Activated naive CD8-positive, alpha-beta T cell (primary cell): ENCODE results near the gene RRAGC.
"Not testable (repeated sequence)": the region's sequence is repeated elsewhere in the genome, so short reads cannot be mapped to it uniquely, and the experiment has no call there.

ENCODE experiments used
- H3K27ac Mint-ChIP-seq: one replicate; pipeline ENCODE4 v1.8.0; 2021; ENCODE audit warnings: mixed read lengths
- H3K27me3 Mint-ChIP-seq: one replicate; pipeline ENCODE4 v1.8.0; 2021; ENCODE audit warnings: mixed read lengths
- H3K36me3 Mint-ChIP-seq: one replicate; pipeline ENCODE4 v1.8.0; 2021; ENCODE audit warnings: mixed read lengths
- H3K4me1 Mint-ChIP-seq: one replicate; pipeline ENCODE4 v1.8.0; 2021; ENCODE audit warnings: low read depth, mixed read lengths
- H3K4me3 Mint-ChIP-seq: one replicate; pipeline ENCODE4 v1.8.0; 2021; ENCODE audit warnings: mild to moderate bottlenecking, mixed read lengths
- H3K9me3 Mint-ChIP-seq: one replicate; pipeline ENCODE4 v1.8.0; 2021; ENCODE audit warnings: low read depth, mixed read lengths

Gene RRAGC

GRCh38 chr1:38815903-38816627, 43.5 kb downstream of the RRAGC start:
- Mint-ChIP-seq H3K27me3 (peaks cover 41% of the 10 kb centered on the region), H3K4me3 (peak overlapping the region; percentile 58), H3K27ac (no peak overlapping the region), H3K9me3 (no peaks in the 10 kb centered on the region), H3K4me1 (peaks cover 14% of the 10 kb centered on the region), H3K36me3 (peaks cover 3% of the 10 kb centered on the region)

- Mint-ChIP-seq H3K27ac (no peak overlapping the region), H3K9me3 (no peaks in the 10 kb centered on the region), H3K4me1 (peaks cover 14% of the 10 kb centered on the region), H3K27me3 (peaks cover 51% of the 10 kb centered on the region), H3K36me3 (peaks cover 3% of the 10 kb centered on the region), H3K4me3 (no peak overlapping the region)
These were observed 44.5 kb downstream of the RRAGC start for GRCh38 chr1:38814984-38815464.

- Mint-ChIP-seq H3K27ac (no peak overlapping the region), H3K4me1 (peaks cover 14% of the 10 kb centered on the region), H3K4me3 (no peak overlapping the region), H3K27me3 (peaks cover 48% of the 10 kb centered on the region), H3K9me3 (no peaks in the 10 kb centered on the region), H3K36me3 (peaks cover 3% of the 10 kb centered on the region)
These were observed 45.1 kb downstream of the RRAGC start for GRCh38 chr1:38814444-38814983.

GRCh38 chr1:38812981-38813380, 46.6 kb downstream of the RRAGC start:
- no peaks in the 10 kb centered on the region for H3K9me3 Mint-ChIP-seq
- no peak overlapping the region for H3K4me3 Mint-ChIP-seq
- H3K36me3 Mint-ChIP-seq, result peaks cover 3% of the 10 kb centered on the region
- H3K27ac Mint-ChIP-seq, result no peak overlapping the region
- H3K27me3 Mint-ChIP-seq, result peaks cover 48% of the 10 kb centered on the region
- H3K4me1 Mint-ChIP-seq, result peaks cover 14% of the 10 kb centered on the region

- H3K36me3 Mint-ChIP-seq, H3K9me3 Mint-ChIP-seq, H3K27ac Mint-ChIP-seq, H3K4me3 Mint-ChIP-seq: not testable (repeated sequence)
- Mint-ChIP-seq H3K4me1 (peaks cover 10% of the 10 kb centered on the region), H3K27me3 (peaks cover 48% of the 10 kb centered on the region)
These were observed 48.1 kb downstream of the RRAGC start for GRCh38 chr1:38811466-38811865.

GRCh38 chr1:38806090-38806489, 53.5 kb downstream of the RRAGC start:
- peaks cover 5% of the 10 kb centered on the region for H3K4me1 Mint-ChIP-seq
- no peak overlapping the region for H3K27ac Mint-ChIP-seq
- no peaks in the 10 kb centered on the region for H3K36me3 Mint-ChIP-seq
- no peak overlapping the region for H3K4me3 Mint-ChIP-seq
- no peaks in the 10 kb centered on the region for H3K9me3 Mint-ChIP-seq
- peaks cover 45% of the 10 kb centered on the region for H3K27me3 Mint-ChIP-seq

- H3K36me3 Mint-ChIP-seq, result no peaks in the 10 kb centered on the region
- no peak overlapping the region for H3K4me3 Mint-ChIP-seq
- no peak overlapping the region for H3K27ac Mint-ChIP-seq
- no peaks in the 10 kb centered on the region for H3K9me3 Mint-ChIP-seq
- peaks cover 35% of the 10 kb centered on the region for H3K27me3 Mint-ChIP-seq
- peaks cover 5% of the 10 kb centered on the region for H3K4me1 Mint-ChIP-seq
These were observed 54.5 kb downstream of the RRAGC start for GRCh38 chr1:38805036-38805435.

- Mint-ChIP-seq H3K27ac (no peak overlapping the region), H3K4me3 (no peak overlapping the region), H3K9me3 (no peaks in the 10 kb centered on the region), H3K36me3 (no peaks in the 10 kb centered on the region), H3K4me1 (peaks cover 5% of the 10 kb centered on the region), H3K27me3 (peaks cover 33% of the 10 kb centered on the region)
These were observed 55.3 kb downstream of the RRAGC start for GRCh38 chr1:38804062-38804886.

GRCh38 chr1:38803647-38804046, 55.9 kb downstream of the RRAGC start:
- H3K27me3 Mint-ChIP-seq, result peaks cover 33% of the 10 kb centered on the region
- H3K4me3 Mint-ChIP-seq, result peak overlapping the region; percentile 76
- H3K27ac Mint-ChIP-seq, result no peak overlapping the region
- no peaks in the 10 kb centered on the region for H3K9me3 Mint-ChIP-seq
- H3K4me1 Mint-ChIP-seq, result peaks cover 5% of the 10 kb centered on the region
- H3K36me3 Mint-ChIP-seq, result no peaks in the 10 kb centered on the region

- no peaks in the 10 kb centered on the region for H3K36me3 Mint-ChIP-seq
- H3K27ac Mint-ChIP-seq, result no peak overlapping the region
- H3K9me3 Mint-ChIP-seq, result no peaks in the 10 kb centered on the region
- H3K27me3 Mint-ChIP-seq, result peaks cover 18% of the 10 kb centered on the region
- no peak overlapping the region for H3K4me3 Mint-ChIP-seq
- peaks cover 5% of the 10 kb centered on the region for H3K4me1 Mint-ChIP-seq
These were observed 58.6 kb downstream of the RRAGC start for GRCh38 chr1:38800720-38801671.

- H3K9me3 Mint-ChIP-seq, result peaks cover 14% of the 10 kb centered on the region
- H3K27me3 Mint-ChIP-seq, result peaks cover 39% of the 10 kb centered on the region
- no peaks in the 10 kb centered on the region for H3K4me1 Mint-ChIP-seq
- H3K36me3 Mint-ChIP-seq, result no peaks in the 10 kb centered on the region
- no peak overlapping the region for H3K27ac Mint-ChIP-seq
- H3K4me3 Mint-ChIP-seq, result no peak overlapping the region
These were observed 66.3 kb downstream of the RRAGC start for GRCh38 chr1:38793299-38793698.

- Mint-ChIP-seq H3K9me3 (peaks cover 14% of the 10 kb centered on the region), H3K27me3 (peaks cover 46% of the 10 kb centered on the region), H3K4me1 (no peaks in the 10 kb centered on the region)
These were observed 67.7 kb downstream of the RRAGC start for GRCh38 chr1:38791892-38792291.

GRCh38 chr1:38791164-38791515, 68.4 kb downstream of the RRAGC start:
- no peak overlapping the region for H3K4me3 Mint-ChIP-seq
- no peaks in the 10 kb centered on the region for H3K4me1 Mint-ChIP-seq
- peaks cover 50% of the 10 kb centered on the region for H3K27me3 Mint-ChIP-seq
- peaks cover 14% of the 10 kb centered on the region for H3K9me3 Mint-ChIP-seq
- no peak overlapping the region for H3K27ac Mint-ChIP-seq
- no peaks in the 10 kb centered on the region for H3K36me3 Mint-ChIP-seq

More at GRCh38 chr1:38791892-38792291, 67.7 kb downstream of the RRAGC start:
- H3K27ac Mint-ChIP-seq, result no peak overlapping the region
- H3K36me3 Mint-ChIP-seq, result no peaks in the 10 kb centered on the region
- no peak overlapping the region for H3K4me3 Mint-ChIP-seq

- H3K4me1 Mint-ChIP-seq, result no peaks in the 10 kb centered on the region
- H3K9me3 Mint-ChIP-seq, result peaks cover 14% of the 10 kb centered on the region
- no peak overlapping the region for H3K27ac Mint-ChIP-seq
- H3K36me3 Mint-ChIP-seq, result no peaks in the 10 kb centered on the region
- H3K4me3 Mint-ChIP-seq, result no peak overlapping the region
- H3K27me3 Mint-ChIP-seq, result peaks cover 53% of the 10 kb centered on the region
These were observed 69.0 kb downstream of the RRAGC start for GRCh38 chr1:38790422-38791163.
